Superior temporal gyrus (tissue), 1 donor: ENCODE data around the gene CORO2A.
"Not testable (repeated sequence)": the region's sequence is repeated elsewhere in the genome, so short reads cannot be mapped to it uniquely, and the experiment has no call there.

Experiments
- DNase-seq: peaks from one replicate; pipeline ENCODE4 v3.0.0-alpha.2; 2016; ENCODE audit errors: extremely low spot score

CORO2A gene

DNA sequence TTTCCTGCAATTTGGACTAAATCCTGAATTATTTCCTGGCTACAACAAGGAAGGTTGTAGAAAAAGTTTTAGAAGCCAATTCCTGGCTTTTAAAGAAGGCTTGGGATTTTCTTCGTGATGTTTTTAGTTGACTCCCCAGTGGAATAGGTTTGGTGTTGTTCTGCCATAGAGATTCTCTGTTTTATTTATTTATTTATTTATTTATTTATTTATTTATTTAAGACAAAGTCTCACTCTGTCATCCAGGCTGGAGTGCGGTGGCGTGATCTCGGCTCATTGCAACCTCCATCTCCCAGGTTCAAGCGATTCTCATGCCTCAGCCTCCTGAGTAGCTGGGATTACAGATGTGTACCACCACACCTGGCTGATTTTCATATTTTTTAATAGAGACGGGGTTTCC lies 75.3 kb downstream of the CORO2A start:
- DNase-seq = not testable (repeated sequence)

GRCh38 chr9:98109052-98109451 lies 83.4 kb downstream of the CORO2A start:
- no peak for DNase-seq

DNA sequence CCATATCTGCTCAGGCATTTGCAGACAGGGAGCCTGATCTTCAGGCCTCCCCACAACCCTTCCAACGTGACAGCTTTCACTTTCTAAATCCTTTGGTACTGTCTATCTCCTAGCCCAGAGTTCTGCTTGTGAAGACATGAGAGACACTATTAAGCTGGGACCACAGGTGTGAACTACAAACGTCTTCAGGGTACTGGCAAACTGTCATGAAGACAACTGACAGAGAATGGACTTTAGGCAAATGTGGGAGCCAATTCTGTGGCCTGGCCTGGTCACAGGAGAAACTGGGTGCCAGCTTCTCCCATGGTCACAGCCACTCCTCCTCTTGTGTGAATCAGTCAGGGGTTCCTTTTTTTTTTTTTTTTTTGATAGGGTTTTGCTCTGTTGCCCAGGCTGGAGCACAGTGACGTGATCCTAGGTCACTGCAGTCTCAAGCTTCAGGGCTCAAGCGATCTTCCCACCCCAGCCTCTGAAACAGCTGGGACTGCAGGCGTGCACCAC lies 83.9 kb downstream of the CORO2A start:
- no peak for DNase-seq

DNA sequence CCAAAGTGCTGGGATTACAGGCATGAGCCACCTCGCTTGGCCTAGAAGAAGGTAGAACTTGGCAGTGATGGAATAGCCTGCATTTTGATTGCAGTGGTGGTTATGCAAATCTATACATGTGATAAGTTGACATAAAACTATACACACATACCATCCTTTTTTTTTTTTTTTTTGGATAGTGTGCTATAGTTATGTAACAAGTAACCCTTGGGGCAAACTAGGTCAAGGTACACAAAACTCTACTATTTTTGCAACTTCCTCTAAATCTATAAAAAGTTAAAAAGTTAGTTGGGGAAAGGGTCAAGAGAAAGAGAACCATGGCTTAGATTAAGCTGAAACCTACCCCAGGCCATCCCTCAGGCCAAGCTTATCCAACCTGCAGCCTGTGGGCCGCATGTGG lies 84.5 kb downstream of the CORO2A start:
- no peak for DNase-seq

DNA sequence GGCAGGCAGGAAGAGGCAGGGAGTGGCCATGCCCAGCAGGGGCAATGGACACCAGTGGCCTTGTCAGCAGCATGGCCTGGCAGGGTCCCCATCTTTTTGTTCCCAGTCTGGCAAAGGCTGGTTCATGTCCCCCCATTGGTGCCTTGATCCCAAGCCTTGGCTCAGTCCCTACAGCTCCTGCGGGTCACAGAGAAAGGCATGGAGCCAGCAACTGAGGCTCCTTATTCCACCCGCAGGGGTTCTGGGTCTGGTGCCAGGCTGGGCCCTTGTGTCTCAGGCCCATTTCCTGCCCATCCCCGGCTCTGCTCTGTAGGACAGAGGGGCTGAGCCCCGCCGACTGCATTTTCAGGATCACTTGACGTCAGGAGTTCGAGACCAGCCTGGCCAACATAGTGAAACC lies 87.4 kb downstream of the CORO2A start:
- DNase-seq = no peak

DNA sequence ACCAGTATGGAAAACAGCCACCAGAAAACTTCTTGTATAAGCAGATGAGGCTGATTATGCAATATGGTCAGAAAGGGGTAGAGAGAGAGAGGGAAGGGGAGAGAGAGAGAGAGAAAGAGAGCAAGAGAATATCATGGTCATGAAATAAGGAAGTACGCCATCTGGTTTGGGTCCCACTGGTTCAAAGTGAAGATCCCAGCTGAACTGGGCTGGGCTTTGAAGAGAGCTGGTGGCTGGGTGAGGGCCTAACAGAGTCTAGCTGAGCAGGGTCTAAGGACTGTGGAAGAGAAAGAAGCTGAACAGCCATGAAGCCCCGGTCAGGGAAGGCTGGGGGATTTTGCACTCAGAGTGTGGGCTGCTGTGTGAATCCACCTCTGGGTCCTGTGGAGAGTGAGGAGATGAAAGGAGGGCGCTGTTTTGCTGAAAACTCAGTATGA lies 88.0 kb downstream of the CORO2A start:
- no peak for DNase-seq

DNA sequence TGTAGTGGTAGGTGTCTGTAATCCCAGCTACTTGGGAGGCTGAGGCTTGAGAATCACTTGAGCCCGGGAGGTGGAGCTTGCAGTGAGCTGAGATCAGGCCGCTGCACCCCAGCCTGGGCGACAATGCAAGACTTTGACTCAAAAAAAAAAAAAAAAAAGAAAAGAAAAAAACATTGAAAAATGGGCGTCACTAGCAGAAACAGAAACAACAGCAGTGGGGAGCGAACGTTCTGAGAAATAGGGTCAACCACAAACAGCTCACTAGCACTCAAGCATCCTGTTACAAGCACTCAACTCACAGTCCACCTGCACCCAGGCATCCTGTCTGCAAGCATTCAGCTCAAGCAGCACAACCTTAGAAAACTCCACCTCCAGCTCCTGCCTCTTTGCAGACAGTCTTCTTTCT lies 90.6 kb downstream of the CORO2A start:
- DNase-seq = no peak

- DNase-seq = no peak
Measured at GRCh38 chr9:98101416-98101815, 91.0 kb downstream of the CORO2A start.

- no peak for DNase-seq
Measured at GRCh38 chr9:98100456-98100855, 92.0 kb downstream of the CORO2A start.

DNA sequence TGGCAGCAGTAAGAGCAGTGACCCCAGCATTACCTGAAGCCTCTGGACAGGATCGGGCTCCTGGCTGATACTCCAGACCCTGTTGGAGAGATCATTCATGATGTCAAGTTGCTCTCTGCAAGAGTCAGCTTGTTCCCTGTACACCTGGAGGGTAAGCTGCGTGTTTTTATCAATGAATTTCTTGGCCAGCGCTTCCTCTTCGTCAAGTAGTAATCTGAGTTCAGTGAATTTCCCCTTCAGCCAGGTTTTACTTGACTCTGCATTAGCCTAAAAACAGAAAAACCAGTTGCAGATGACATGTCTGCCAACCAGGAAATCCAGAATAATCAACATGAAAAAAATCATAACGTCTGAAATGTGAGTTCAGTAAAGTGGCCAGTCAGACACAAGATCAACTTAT lies 92.5 kb downstream of the CORO2A start:
- DNase-seq = no peak

DNA sequence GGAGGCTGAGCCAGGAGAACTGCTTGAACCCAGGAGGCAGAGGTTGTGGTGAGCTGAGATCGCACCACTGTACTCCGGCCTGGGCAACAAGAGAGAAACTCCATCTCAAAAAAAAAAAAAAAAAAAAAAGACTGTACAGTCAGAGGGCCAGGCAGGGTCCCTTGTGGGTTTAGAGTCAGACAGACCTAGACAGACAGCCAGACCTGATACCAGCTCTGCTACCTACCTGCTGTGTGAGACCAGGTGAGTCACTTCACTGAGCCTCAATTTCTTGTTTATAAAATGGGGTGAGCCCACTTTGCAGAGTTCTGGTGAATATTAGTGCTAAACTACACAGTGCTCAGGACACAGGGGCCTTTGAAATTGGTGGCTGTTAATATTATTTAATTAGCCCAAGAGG lies 93.1 kb downstream of the CORO2A start:
- no peak for DNase-seq

- DNase-seq = no peak
Measured at GRCh38 chr9:98097836-98098235, 94.6 kb downstream of the CORO2A start.

- no peak for DNase-seq
Measured at GRCh38 chr9:98096091-98096490, 96.3 kb downstream of the CORO2A start.

- no peak for DNase-seq
Measured at GRCh38 chr9:98095401-98095800, 97.0 kb downstream of the CORO2A start.

- DNase-seq = no peak
Measured at GRCh38 chr9:98094851-98095250, 97.6 kb downstream of the CORO2A start.

DNA sequence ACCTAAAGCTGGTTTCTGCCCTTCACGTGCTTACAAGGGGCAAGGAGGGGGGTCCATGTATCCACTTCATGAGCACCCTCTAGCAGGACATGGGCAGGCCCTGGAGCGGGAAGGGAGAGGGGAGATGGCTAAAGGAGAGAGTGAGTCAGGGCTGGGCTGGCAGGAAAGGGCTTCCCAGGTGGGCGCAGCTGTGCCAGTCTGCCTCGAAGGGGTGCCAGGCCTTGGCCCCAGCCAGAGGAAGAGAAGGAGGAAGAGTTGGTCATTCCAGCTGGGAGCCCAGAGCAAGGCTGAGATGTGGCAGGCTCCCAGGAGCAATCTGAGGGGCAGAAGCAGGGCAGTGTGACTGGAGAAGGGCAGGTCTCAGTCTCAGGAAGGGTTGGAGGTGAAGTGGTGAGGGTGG lies 98.1 kb downstream of the CORO2A start:
- DNase-seq = no peak

DNA sequence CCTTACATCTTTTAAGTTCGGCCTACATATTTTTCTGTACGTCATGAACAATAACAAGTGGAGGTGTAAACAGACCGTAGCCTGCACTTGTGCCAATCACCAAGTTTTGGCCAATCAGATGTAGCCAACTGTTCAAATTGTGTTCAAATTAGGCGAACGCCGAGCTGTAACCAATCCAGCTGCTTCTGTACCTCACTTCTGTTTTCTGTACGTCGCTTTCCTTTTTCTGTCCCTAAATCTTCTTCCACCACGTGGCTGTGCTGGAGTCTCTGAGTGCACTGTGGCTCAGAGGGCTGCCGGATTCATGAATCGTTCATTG lies 99.9 kb downstream of the CORO2A start:
- peak; percentile 39 for DNase-seq

DNA sequence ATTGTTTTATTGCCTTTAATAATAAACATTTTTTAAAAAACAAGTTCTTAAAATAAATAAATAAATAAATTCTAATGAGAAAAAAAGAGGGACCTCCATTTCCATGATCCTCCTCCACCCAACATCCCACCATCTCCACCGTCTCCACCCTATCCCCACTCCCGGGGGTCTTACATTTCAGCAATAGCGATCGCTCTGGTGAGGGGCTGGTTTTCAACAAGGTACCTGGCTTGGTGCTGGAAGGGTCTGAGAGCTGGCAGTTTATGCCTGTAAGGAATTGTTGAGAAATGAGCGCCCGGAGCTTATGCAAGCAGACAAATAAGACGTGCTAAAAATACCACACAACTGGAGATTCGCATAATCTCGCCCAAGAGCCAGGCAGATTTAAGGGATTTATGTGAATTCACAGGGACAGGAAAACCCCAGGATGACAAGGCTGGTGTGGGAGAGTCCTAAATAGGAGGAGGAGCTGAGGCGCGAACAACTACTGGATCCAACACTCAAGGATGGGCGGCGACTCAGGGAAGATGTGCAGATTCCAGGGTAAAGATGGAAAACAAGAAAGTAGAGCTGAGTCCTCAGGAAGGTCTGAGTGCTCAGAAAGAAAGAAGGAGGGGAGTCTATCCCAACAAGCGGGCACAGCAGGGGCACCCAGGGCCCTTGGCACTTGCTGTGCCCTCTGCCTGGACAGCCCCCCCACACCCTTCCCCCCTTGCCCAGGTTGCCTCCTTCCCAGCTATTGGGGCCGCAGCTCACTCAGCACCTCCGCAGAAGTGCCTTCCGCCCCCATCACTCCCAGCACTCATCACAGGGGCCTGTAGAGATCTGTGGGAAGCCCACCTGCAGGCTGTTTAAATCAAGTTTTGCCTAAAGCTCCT lies 100.5 kb downstream of the CORO2A start:
- DNase-seq = peak; percentile 70

DNA sequence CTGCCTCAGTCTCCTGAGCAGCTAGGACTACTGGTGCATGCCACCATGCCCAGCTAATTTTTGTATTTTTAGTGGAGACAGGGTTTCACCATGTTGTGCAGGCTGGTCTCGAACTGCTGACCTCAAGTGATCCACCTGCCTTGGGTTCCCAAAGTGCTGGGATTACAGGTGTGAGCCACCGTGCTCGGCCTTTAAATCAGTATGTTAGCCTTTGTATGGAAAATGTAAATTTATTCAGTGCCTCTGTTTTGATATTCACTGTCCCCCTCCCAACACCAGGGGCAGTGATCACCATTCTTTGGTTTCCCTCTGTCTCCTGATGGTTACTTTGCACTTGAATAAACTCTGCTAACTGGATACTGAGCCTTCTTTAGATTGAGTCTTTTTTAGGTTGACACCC lies 101.8 kb downstream of the CORO2A start:
- DNase-seq = not testable (repeated sequence)

DNA sequence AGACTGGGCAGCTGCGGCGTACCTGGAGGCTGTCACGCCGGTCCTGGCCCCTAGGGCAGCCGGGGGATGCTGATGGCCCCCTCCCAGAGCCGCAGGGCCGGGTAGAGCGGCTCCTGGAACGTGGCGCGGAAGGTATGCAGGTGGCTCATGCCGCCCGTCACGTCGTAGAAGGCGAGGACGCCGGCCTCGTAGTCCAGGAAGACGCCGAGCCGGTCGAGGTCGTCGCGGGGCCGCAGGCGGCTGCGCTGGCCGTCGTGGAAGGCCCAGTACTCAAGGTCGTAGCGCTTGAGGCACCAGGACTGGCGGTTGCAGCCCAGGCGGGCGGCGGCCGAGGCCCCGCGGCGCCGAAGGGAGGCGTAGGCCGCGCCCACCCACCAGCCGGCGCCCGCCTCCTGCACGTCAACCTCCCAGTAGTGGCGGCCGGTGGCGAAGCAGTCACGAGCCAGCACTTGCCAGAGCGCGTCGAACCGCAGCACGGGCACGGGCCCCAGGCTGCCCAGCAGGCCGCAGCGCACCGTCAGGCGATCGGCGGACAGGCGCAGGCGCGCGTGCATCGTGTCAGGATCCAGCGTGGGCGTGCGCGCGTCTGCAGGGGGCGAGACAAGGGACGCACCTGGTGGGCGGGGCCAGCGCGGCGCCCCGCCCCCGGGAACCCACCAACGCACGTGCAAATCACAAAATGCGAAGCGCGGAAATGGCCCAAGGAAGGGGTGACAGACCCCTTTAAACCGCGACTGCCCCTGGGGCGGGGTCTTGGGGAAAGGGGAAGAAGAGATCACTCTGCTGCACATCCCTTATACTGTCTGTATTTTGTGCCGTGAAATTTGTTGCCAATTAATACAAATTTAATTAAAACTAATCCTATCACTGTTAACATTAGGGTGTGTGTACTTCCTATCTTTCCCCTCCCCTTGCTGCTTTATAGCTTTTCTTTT lies 104.8 kb downstream of the CORO2A start:
- no peak for DNase-seq

DNA sequence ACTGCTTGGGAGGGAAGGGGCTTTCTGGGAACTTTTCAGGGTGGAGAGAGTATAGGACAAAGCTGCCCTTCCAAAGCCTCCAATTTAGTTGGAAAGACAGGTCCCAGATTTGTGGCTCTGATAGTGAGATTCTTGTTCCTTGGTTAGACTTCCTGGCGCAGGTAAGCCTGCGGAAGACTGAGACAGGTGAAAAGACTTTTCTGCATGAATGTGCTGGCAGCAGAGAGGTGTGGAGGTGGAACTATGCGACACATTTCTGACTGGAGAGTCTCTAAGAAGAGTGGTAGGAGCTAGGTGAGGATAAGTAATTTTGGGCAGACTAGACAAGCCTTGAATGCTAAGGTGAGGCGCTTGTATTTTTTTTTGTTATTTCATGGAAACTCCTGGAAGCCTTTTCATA lies 106.0 kb downstream of the CORO2A start:
- DNase-seq = no peak

- no peak for DNase-seq
Measured at GRCh38 chr9:98085944-98086343, 106.5 kb downstream of the CORO2A start.

- no peak for DNase-seq
Measured at GRCh38 chr9:98085058-98085457, 107.4 kb downstream of the CORO2A start.
